Sciatic nerve (tissue), 2 donors: Measurements from ENCODE around the gene SDC3. TPM values are rescaled to one million over a fixed set of nuclear protein-coding genes. Genes with fewer than 3 reads are reported as not detected.

Experiments used
- ATAC-seq: fragments of 200-7000 bp; cut with Tn5 transposase; one replicate; pipeline ENCODE4 v1.9.1; 2020; ENCODE audit warnings: mild to moderate bottlenecking, moderate library complexity
- DNase-seq: peaks from one replicate; pipeline ENCODE4 v3.0.0-alpha.2; 2020; ENCODE audit warnings: low spot score
- intact Hi-C: fragments of 100-400 bp; cut with DNase I; formaldehyde crosslinking; loops from one replicate; pipeline ENCODE4 v1.14.2; 2022
- total RNA-seq: library from RNA; stranded (reverse); fragmentation: NEBNext Ultra II Directional; extraction: Animal tissue kit (Norgen Biotek cat#: 25700); gene quantifications from one replicate; pipeline ENCODE4 v1.2.1, GENCODE V29; 2021
- donor health status: DM: no; HTN: no; CAD: no.
- donor health status: DM: no; HTN: no; CAD: no.

The SDC3 gene
- total RNA-seq, 1 donor from 2014 or later: 84.9 TPM

DNA sequence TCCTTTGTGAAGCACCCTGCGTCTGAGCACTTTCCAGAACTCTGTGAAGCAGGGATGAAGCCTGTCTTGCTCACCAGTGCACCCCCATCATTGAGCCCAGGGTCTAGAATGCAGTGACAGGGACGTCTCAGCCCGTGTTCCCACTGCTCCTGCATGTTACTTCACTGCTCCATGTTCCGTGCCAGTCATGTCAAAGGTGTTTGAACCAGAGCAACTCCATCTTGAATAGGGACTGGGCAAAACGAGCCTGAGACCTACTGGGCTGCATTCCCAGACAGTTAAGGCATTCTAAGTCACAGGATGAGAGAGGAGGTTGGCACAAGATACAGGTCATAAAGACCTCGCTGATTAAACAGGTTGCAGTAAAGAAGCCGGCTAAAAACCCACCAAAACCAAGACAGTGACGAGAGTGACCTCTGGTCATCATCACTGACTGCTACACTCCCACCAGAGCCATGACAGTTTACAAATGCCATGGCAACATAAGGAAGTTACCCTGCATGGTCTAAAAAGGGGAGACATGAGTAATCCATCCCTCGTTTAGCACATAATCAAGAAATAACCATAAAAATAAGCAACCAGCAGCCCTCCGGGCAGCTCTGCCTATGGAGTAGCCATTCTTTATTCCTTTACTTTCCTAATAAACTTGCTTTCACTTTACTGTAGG is 63.2 kb downstream of the SDC3 start:
- DNase-seq (no peak), ATAC-seq (no peak)
- intact Hi-C loops: no loop called here

DNA sequence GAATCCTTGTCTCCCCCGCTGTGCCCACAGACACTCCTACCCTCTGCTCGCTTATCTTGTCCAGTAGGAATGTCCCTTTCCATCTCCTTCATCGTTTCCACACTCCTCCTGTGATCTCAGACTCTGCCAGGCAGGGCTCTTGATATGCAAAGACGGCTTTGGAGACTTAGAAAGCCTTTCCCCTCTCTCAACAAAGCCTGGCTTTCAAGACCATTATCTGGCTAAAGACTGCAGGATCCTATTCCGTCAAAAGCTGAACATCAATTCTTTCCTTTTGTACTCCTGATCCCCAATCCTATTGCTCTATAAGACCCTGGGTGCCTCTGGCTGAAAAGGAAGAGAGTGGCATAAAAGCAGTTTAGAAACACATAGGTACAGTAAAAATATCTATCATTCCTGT is 63.9 kb downstream of the SDC3 start:
- intact Hi-C loops: no loop called here
- no peak for DNase-seq
- no peak for ATAC-seq

DNA sequence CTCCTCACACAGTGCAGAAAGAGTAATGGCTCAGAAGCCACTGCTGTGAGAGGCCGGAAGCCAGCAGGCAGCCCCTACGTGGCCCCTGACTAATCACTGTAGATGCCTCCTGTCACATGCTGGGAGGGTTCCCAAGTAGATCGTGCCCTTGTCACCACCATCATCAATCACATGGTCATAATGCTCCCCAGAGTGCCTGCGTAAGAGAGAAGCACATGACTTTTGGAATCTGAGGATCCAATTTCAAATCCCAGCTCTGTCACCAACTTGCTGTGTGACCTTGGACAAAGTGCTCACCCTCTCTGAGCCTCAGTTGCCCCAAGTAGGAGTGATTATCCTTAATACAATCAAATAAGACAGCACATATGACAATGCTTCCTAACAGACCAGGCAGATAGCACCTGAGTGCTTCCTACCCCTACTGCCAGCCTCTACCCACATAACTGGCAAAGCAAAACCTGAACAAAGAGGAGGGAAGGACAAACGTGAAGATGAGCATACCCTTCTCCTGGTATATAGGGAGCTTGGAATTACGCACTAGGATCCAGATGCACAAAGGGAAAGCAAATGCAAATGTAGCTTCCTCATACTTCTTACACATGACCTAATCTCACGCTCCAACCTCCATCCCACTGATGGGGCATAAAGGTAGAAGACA is 65.7 kb downstream of the SDC3 start:
- intact Hi-C loops: no loop called here
- DNase-seq: no peak
- ATAC-seq: no peak

DNA sequence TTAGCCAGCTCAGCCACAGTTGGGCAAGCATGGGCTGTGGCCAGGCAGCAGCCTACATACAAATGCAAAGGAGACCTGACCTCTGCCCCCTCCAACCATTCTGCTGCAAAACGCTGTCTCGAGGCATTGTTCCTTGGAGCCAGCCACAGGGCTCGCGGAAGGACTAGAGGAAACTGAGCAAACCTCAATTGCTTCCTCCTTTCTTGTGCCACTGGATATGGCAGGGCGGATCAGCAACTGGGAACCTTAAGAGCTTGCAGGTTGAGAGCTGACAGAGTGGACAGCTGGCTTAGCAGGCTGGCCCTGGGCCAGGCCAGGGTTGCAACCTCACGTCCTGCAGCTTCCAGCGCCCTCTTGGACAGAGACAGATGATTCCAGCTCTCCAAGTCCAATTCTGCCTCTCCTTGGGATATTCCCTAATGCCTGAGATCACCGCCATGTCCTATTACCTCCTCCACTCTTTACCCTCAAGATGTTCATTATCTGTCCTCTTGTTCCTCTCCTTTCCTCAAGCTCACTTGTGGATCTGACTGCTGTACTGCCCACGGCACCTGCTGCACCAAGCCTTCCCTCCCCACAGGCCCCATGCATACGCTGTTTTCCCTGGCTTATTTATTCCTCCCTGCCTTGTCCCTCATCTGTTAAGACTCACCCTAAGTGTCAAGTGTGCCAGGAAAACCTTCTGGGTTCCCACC is 67.5 kb downstream of the SDC3 start:
- peak; percentile 68 for DNase-seq
- peak; percentile 55 for ATAC-seq
- intact Hi-C loops: no loop called here

DNA sequence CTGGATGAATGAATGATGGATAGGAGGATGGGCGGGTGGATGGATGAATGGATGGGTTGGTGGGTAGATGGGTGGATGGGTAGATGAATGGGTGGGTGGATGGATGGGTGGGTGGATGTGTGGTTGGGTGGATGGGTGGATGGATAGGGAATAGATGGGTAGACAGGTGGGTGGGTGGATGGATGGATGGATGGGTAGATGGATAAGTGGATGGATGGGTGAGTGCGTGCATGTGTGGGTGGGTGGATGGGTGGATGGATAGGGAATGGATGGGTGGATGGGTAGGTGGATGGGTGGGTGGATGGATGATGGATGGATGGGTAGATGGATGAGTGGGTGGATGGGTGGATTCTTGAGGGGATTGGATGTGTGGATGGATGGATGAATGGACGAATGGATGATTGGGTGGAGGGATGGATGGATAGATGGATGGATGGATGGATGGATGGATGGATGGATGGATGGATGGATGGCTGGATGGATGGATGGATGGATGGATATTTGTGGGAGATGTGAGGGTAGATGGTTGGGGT is 68.7 kb downstream of the SDC3 start:
- intact Hi-C loops: no loop called here
- DNase-seq (no peak), ATAC-seq (no peak)

DNA sequence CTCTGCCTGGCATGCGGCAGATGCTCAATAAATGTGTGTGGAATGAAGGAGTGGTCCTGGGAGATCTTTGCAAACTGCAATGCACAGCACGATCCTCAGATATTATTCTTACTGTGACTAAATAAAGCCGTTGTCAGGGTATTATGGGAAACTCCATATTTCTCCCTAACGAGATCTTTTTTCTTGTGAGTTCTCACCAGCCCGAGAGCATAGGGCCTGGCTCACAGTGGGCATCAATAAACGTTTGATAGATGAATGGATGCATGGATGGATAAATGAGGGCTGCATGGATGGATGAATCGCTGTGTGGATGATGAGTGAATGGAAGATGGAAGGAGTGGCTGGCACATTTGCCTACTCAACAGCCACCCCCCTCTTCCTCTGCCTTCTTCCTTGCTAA is 69.6 kb downstream of the SDC3 start:
- ATAC-seq: no peak
- DNase-seq: no peak
- intact Hi-C loops: no loop called here

DNA sequence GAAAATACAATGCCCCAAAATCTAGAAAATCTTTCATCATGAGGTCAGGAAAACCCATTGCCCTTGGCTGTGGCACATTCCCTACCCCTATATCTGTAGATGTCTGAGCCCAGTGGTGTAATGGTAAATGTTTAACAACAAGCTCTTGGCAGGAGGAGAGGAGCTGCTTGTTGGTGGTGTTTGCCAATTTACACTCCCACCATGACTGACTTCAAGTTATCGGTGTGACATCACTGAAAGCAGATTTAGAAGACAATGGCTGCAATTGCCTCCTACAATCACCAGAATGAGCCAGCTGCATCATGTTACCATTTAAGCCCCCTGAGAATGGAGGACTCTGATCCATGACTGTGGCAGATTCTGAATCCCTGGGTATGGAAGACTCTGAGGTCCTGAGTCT is 70.9 kb downstream of the SDC3 start:
- intact Hi-C loops: no loop called here
- ATAC-seq: no peak
- no peak for DNase-seq

DNA sequence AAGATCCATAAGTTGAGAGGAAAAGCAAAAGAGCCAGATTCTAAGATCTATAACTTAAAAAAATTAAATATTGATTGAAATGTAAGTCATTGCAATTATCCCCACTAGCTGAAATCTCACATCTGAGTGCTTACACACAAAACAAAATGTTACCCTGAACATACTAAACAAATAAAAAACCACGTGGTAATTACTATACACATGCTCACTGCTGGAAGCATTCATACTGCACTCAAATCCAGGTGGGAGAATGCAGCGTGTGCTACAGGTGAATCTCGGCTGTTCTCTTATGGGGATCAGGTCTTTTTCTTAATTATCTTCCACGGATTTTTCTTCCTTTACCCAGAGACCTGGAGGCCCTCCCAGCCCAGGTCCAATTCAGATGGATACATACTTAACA is 74.3 kb downstream of the SDC3 start:
- no peak for DNase-seq
- ATAC-seq: no peak
- intact Hi-C loops: no loop called here

DNA sequence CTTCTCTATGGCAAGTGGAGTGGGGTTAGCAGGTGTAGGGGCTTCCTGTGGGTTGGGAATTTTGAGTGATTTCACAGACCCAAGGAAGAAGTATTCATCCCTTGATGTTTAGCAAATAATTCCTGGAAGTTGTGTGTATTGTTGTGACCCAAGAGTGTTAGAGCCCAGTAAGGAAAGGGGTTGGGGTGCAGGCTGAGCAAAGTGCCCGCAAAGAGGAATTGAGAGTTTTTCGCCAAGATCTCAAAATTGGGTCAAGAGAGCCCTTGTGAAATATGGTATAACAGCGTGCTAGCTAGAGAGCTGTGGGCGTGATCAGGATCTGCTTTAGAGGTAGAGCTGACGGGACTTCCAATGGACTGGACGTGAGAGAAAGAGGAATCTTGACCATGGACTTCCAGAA is 78.0 kb downstream of the SDC3 start:
- intact Hi-C loops: no loop called here

DNA sequence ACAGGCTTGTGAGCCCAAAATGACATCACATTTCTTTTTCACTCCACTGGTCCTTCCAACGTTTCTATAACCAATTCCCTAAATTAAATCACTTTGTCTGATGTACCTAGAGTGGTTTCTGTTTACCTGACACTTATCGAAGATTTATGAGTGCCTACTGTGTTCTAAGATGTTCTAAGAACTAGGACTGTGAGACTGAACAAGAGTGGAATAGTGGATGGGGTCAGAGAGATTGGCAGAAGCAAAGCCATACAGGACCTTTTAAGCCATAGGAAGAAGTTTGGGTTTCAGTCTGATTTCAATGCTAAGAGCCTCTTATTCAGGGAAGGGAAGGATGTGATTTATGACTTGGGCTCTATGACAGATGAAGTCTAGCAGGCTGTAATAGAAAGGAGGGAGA is 78.7 kb downstream of the SDC3 start:
- intact Hi-C loops: loop anchor here (5.0 kb wide), 1 partner anchor 468 kb away; no protein-coding TSS in a partner anchor
- ATAC-seq (no peak), DNase-seq (no peak)

More for the DNA sequence above, 78.0 kb downstream of the SDC3 start:
- DNase-seq: no peak
- no peak for ATAC-seq

DNA sequence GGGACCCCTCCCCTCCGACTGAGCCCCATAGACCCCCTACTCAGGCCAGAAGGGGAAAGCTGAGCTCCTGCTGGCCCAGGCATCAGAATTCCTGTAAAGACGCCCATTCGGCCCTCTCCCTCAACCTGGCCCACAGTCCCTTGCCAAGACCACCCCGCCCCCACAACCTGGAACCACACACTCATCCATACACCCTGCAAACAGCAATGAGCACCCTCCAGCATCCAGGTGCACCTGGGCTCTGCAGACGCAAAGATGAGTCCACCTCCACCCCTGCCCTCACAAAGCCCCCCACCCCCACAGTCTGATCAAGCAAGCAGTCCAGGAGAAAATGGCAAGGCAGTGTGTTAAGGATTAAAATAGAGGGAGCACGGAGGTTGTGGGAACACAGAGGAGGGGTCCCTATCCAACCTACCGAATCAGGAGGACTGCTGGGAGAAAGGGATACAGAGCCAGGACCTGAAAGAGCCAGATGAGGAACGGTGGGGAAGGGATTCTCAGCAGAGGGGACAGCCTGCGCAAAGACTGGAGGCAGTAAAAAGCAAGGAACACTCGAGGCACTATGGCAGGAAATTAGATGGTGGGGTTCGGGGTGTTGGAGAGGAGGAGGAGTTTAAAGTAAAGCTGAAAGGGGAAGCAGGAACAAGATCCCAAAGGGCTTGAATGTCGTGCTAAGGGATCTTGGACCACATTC is 83.7 kb downstream of the SDC3 start:
- DNase-seq (peak; percentile 72), ATAC-seq (no peak)
- intact Hi-C loops: loop anchor here (5.0 kb wide), 1 partner anchor 463 kb away; no protein-coding TSS in a partner anchor

DNA sequence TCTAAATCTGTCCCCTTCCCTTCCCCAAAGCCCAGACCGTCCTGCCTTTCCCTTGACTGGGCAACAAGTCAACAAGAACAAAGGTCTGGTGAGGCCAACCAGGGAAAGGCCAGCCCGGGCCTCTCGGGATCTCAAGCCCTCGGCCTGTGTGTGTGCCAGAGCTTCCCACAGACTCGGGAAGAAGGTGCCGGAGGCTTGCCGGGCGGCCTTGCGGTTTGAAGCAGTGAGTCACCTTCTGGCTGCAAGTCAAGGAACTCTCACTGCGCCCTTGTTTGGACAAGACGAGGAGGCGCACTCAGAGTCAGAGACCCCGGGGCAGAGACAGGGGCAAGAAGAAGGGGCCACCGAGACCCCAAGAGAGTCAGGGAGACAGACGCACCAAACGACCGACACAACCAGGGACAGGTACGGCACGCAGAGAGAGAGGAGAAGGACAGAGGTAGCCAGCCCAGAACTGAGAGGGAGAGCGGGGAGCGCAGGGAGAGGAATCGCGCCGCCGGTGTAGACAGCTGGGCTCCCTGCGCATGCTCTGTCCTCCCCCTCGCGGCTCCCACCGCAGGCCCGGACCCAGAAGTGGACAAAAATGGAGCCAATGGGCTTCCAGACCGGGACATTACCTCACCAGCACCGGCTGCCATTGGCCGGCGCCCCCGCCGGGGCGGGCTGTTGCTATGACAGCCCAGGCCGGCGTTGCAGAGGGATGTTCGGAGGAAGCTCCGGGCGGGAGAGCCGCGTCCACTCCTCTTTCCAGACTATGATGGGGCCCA is 84.4 kb downstream of the SDC3 start:
- ATAC-seq: peak; percentile 98
- intact Hi-C loops: no loop called here
- DNase-seq: peak; percentile 96

DNA sequence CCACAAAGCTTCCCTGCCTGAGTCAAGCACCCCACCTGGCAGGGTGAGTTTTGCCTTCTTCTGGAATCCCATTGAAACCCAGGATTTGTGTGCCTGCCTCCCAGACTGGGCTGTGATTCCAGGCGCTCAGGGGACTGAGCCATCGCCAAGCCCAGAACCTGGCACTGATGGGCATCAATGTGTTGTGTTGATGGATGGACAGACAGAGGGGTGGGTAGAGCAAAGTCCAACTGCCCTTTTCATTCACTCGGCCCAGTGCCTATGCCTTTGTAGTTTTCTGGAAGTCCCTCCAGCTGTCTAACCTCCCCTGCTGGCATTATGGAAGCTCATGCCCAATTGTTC is 85.0 kb downstream of the SDC3 start:
- no peak for DNase-seq
- ATAC-seq: no peak

DNA sequence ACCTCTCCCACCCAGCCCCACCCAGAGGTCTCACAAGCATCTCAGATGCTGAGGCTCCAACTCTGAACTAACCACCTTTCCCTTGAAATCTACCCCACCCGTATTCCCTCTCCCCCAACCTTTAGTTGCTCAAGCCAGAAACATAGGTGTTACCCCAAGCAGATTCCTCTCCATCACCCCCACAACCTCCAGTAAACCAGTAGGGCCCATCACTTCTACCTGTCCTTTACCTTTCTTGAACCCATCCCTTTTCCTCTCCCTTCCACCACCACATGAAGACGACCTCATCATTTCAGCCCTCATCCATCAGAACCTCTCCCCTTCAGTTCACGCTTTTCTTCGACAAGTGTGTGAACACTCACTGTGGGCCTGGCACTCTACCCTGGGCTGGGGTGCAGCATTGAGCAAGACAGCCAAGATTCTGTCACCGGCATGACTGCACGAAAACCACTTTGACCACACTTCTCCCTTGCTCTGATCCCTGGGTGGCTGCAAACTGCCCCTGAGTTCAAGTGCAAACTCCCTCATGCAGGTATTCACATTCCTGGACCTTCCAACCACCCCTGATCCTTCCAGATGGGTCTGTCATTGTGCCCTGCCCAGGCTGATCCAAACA is 85.5 kb downstream of the SDC3 start:
- ATAC-seq (no peak), DNase-seq (no peak)
- intact Hi-C loops: no loop called here

More for the DNA sequence above, 85.0 kb downstream of the SDC3 start:
- intact Hi-C loops: no loop called here

DNA sequence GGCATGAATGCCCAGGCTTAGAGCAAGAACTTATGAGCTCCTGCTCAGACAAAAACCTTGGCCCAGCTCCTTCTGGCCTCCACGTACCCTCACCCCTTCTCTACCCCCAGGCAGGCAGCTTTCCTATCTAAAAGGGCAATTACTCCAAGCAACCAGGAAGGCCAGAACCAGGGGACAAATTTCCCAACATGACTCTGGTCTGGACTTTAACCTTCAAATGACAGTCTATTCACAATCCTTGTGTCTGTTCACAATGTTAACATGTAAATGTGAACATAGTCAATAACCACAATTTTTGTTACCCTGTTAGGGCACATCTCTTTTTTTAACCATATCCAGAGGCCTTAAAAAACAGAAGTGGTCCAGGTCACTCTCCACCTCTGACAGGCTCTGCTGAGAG is 86.6 kb downstream of the SDC3 start:
- no peak for ATAC-seq
- no peak for DNase-seq
- intact Hi-C loops: no loop called here

DNA sequence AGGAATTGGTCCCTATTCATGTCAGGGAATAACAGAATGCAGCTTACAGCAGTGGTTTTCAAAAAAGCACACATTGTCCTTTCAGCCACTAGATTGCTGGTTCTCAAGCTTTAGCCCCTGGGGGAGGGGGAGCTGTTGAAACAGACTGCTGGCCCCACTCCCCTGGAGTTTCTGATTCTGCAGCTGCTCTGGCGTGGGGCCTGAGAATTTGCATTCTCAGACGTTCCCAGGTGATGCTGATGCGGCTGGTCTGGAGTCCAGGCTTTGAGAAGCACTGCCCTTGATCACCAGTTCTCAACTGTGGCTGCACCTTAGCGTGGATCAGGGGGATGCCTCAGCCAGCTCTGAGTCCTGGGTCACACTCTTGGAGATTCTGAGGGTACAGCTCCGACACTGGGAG is 88.3 kb downstream of the SDC3 start:
- ATAC-seq (no peak), DNase-seq (no peak)
- intact Hi-C loops: no loop called here
